NCI-H187 treated with DMSO at 0.1 percent for 48 hours (cell line): ENCODE measurements around the gene ELAVL1.
A peak's percentile ranks its signal among the peaks of the same experiment; 100 is the strongest.
"Not testable (repeated sequence)": the region's sequence is repeated elsewhere in the genome, so short reads cannot be mapped to it uniquely, and the experiment has no call there.

ENCODE experiments used
- DNase-seq: peaks from one replicate; lab custom pipeline; 2025; lab: John Stamatoyannopoulos, UW

ELAVL1 gene

GRCh38 chr19:7921967-7922835 is 83.2 kb downstream of the ELAVL1 start:
- no peak for DNase-seq

DNA sequence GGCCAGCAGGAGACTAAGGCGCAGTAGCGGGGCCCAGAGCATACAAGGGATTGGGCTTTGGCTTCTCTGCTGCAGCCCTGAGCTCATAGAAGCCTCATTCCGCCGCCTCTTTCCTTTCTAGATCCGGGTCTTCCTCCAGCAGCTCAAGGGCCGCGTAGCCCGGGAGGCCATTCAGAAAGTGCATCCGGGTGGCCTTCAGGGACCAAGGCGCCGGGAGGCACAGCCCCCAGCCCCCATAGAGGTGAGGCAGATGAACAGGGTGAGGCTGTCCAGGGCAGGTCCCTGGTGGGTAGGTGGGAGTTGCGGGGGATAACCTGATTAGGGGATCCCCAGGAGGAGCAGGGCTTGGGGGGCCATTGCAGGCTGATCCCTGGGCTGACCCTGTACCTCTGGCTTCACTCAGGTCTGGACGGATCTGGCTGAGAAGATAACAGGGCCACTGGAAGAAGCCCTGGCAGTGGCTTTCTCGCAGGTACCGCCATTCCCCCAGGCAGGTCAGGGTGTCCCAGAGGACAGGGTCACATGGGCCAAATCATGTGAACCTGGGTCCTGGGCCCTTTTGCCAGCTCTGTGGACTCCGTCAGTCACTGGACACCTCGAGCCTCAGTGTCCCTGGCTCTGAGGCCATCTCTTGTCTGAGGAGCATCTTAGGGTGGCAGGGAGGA is 84.0 kb downstream of the ELAVL1 start:
- DNase-seq: no peak

GRCh38 chr19:7920519-7921301 is 84.7 kb downstream of the ELAVL1 start:
- peak; percentile 66 for DNase-seq

DNA sequence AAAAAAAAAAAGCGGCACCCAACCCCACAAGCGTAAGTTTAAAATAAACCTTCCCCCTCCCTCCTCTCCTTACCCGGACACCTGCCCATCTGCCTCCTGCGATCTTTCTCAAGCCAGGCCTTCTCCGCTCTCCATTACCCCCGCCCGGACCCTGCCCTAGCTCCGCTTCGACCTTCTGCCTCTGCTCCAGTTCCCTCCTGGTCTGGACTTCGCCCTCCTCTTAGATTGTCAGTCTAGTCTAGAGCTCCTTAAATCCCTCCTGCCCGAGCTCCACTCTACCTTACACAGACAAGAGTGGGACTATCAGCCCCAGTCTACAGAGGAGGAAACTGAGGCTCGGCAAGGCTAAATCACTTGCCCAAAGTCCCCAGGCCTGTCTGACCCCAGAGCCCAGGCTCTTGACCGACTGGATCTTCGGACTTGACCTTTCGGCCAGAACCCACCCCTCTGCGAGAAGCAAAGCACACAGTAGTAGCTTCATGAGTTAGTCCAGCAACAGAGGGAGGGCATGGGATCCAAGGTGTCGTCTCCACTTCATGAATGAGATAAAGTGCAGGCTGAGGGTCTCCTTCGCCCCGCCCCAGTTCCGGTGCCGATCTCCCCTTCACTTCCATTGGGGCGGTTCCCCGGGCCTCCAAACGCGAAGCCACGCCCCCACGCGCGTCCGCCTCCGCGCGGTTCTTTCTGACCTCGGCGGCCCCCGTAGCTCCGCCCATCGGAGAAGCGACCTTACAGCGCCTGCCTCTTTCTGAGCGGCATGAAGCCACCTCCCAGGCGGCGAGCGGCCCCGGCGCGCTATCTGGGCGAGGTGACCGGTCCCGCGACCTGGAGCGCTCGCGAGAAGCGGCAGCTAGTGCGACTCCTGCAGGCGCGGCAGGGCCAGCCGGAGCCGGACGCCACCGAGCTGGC is 85.6 kb downstream of the ELAVL1 start, which contains the start of gene SNAPC2:
Gene SNAPC2, plus strand, starts transcription at position 729 of the 909 bp plus-strand sequence. Its CDS starts 29 bp downstream, at position 758.
- DNase-seq: peak; percentile 22

DNA sequence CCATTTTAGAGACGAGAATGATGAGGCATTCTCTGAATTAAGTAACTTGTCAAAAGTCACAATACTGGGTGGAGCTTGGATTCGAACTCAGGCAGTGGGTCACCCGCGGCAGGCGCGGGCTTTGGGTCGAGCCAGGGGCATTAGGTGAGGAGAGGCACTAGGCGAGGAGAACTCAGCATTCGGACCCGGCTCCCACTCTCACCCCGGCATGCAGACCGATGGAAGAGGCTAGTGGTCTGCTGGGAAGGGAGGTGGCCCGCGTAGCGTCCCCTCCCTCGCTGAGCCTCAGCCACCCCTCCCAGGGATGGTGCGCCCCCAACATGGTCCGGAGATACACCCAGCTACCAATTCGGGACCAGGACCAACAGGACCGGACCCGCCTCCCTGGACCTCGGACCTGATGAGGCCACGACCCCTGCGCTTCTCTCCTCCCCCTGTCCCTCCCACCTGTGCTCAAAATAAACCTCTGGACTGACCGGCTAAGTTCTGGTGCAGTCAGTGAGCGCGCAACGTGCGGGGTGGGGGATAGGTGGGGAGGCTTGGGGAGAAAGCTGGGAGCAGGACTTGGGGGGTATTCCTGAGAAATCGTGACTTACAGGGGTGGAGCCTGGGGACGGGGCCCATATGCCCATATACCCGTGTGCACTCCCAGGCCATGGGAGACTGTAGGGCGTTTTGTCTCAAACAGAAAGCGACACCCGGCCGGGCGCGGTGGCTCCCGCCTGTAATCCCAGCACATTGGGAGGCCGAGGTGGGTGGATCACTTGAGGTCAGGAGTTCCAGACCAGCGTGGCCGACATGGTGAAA is 86.6 kb downstream of the ELAVL1 start:
- DNase-seq: no peak

GRCh38 chr19:7918062-7918614 is 87.3 kb downstream of the ELAVL1 start:
- DNase-seq: not testable (repeated sequence)

DNA sequence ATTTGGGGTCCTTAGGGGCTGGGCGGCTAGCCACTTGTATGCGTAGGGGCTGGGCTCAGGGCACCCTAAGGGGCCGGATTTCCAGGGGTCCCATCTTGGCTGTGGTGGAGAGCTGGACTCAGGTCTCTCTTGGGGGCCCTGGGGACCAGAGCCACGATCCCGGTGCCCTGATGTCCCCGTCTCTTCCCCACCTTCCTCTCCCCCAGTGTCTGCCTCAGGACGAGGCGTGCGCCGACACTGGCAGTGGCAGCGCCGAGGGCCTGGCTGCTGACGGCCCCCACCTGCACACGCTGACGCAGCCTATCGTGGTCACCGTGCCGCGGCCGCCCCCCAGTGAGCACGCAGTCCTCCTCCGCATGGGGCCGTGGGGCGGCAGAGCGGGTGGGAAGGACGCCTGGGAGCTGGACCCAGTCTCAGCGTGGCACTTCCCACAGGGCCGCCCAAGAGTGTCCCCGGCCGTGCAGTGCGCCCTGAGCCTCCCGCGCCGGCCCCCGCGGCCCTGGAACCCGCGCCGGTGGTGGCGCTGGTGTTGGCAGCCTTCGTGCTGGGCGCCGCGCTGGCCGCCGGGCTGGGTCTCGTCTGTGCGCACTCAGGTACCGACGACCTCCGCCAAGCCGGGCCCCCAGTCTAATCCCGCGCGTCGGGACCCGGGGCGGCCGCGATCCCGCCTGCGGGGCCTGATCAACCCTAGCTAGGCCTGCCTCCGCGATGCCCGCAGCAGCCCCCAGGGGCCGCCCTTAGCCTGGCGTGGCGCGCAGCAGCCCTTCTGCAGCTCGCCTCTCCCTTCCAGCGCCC is 88.0 kb downstream of the ELAVL1 start:
- no peak for DNase-seq

GRCh38 chr19:7916955-7917266 is 88.5 kb downstream of the ELAVL1 start:
- DNase-seq: no peak

- no peak for DNase-seq
Measured at GRCh38 chr19:7916103-7916954, 89.1 kb downstream of the ELAVL1 start.

DNA sequence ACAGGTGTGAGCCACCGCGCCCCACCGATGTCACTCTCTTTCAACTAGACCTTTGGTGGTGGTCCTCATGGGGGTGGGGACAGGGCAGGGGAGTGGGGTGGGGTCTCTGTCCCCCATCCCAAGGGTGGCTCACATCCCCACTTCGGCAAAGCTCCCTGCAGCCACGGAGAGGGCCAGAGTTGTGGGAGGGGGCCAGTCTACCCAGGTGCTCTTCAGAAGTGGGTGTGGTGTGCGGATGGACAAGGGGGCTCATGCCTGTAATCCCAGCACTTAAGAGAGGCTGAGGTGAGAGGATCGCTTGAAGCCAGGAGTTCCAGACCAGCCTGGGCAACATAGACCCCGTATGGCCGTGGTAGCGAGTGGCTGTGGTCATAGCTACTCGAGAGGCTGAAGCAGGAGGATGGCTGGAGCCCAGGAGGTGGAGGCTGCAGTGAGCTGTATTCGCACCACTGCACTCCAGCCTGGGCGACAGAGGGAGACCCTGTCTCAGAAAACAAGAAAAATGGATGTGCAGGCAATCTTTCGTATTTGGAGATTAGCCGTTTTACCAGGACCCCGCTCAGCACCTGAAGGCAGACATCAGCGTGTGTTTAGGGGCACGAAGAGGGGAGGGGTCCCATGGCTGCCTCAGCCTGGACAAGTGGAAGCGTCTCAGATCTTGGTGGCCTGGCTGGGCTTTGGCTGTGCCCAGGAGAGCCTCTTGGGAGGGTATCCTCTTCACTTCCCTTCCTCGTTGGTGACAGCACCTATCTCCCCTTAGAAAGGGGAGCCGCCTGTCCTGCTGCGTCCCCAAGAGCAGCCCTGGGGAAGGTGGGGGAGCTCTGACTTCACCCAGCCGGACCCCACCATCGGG is 90.0 kb downstream of the ELAVL1 start:
- DNase-seq: no peak

GRCh38 chr19:7914598-7915045 is 90.8 kb downstream of the ELAVL1 start, which contains the start of gene TGFBR3L:
TSS of gene TGFBR3L (plus strand) at chr19:7914830.
- no peak for DNase-seq

GRCh38 chr19:7914099-7914498 is 91.3 kb downstream of the ELAVL1 start:
- DNase-seq: no peak

- DNase-seq: no peak
Measured at GRCh38 chr19:7913652-7914051, 91.8 kb downstream of the ELAVL1 start.

DNA sequence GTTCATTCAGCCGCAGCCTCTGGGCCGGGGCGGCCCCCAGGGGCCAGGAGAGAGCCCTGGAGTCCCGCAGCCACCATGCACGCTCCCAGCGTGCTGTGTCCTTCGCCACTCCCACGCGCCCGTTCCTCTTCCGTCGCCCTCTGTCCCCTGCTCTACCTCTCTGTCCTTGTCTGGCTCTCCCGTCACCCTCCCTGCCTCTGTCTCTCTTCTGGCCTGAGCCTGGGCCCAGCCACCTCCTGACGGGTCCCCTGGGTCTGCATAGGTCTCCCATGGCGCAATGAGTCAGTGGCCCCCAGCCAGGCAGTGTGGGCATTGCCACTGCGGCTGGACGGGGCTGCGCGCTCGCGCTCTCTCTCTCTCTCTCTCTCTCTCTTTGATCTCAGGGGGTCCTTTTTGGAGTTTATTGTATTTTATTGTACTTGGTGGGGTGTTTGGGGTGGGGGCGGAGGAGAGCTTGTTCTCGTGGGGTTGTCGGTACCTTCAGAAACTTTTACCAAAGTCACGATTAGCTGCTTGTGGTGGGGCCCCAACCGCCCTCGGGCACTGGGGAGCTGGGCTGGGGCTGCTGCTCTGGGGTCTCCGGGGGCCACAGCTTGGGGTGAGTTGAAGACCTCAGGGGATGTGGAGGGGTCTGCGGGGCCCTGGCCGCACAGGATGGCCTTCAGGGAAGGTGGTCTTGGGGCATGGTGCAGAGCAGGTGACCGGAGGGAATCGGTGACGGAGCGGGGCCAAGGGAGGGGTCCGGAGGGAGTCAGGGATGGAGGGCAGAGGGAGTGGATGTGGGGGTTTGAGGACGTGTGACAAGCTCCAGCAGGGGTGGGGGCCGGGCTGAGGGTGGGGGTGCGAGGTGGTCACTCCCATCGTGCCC is 92.5 kb downstream of the ELAVL1 start:
- DNase-seq: no peak

DNA sequence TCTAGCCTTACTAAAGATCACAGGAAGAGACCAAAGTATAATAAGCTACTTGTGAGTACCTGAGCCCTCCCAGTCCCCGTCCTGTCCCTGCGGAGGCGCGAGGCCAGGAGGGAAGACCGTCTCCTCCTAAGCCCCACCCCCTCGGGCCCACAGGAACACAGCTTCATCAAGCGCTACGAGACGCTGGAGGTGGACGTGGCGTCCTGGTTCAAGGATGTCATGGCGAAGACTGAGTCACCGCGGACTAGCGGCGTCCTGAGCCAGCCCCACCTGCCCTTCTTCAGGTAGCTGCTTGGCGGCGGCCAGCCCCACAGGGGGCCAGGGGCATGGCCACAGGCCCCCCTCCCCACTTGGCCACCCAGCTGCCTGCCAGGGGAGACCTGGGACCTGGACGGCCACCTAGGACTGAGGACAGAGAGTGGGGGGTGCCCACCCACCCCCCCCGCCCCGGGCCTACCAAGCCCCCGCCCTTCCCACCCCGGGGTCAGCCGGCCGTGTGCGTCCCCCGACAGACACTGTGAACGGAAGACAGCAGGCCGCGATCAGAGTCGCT is 93.2 kb downstream of the ELAVL1 start:
- DNase-seq: no peak

DNA sequence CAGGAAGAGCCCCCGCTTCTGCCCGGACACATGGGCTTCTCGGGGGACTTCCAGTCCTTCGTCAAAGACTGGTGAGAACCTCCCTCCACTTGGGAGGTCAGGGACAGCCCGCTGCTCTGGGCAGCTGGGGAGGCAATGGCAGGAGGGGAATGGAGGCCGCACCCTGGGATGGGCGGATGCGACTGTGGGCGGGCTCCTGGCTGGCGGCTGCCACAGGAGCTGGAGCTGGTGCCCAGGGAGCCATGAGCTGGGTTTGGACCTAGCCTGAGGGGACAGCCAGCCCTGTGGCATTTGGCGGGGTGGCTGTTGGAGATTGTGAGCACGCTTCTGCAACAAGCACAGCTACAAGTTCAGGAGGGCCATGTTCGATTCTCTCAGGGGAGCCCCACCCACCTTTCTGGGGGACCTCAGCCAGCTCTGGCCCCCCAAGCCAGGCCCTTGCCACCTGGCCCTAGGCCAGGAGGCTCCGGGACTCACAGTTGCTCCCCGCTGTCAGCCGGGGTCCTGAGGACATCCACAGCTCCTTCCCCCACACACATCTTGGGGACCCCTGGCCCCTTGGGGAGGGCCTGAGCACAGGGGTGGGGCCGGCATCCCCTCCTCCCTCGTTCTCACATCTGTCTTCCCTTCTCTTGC is 93.8 kb downstream of the ELAVL1 start:
- no peak for DNase-seq
